ENCODE results near the gene HCRTR1.

- TF ChIP-seq, protein P1, sequence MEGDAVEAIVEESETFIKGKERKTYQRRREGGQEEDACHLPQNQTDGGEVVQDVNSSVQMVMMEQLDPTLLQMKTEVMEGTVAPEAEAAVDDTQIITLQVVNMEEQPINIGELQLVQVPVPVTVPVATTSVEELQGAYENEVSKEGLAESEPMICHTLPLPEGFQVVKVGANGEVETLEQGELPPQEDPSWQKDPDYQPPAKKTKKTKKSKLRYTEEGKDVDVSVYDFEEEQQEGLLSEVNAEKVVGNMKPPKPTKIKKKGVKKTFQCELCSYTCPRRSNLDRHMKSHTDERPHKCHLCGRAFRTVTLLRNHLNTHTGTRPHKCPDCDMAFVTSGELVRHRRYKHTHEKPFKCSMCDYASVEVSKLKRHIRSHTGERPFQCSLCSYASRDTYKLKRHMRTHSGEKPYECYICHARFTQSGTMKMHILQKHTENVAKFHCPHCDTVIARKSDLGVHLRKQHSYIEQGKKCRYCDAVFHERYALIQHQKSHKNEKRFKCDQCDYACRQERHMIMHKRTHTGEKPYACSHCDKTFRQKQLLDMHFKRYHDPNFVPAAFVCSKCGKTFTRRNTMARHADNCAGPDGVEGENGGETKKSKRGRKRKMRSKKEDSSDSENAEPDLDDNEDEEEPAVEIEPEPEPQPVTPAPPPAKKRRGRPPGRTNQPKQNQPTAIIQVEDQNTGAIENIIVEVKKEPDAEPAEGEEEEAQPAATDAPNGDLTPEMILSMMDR (IDR thresholded peaks at IDR 0.05): no peak
- TF ChIP-seq POLR2A (IDR thresholded peaks at IDR 0.05): no peak
Observed at GRCh38 chr1:31621847-31622730, 4.6 kb downstream of the HCRTR1 start.

Data from esophagus squamous epithelium (tissue), 4 donors.